Smooth muscle cell (in vitro differentiated cells): ENCODE measurements around the gene ARFIP1. TPM values are rescaled to one million over a fixed set of nuclear protein-coding genes. Genes with fewer than 3 reads are reported as not detected.

Source experiments
- DNase-seq: peaks from one replicate; lab custom pipeline; 2025; ENCODE audit not compliant: unreplicated experiment; lab: John Stamatoyannopoulos, UW
- H2AFZ ChIP-seq: fragments of 200-600 bp; sonication (generic); 2 replicates; pipeline ENCODE4 v1.6.0; 2016; ENCODE audit warnings: antibody characterized with exemption, low read depth, mild to moderate bottlenecking
- H3F3A ChIP-seq: fragments of 200-600 bp; sonication (generic); 2 replicates; pipeline ENCODE4 v1.6.0; 2017; ENCODE audit warnings: antibody characterized with exemption, low read depth
- H3K27ac ChIP-seq: fragments of 200-600 bp; sonication (generic); 2 replicates; pipeline ENCODE4 v1.5.1; 2016; ENCODE audit warnings: low read depth, mild to moderate bottlenecking
- H3K27me3 ChIP-seq: fragments of 200-600 bp; sonication (generic); 2 replicates; pipeline ENCODE4 v1.6.1; 2016; ENCODE audit warnings: low read depth, mild to moderate bottlenecking
- H3K36me3 ChIP-seq: fragments of 200-600 bp; sonication (generic); 2 replicates; pipeline ENCODE4 v1.5.1; 2016; ENCODE audit warnings: low read depth
- H3K4me1 ChIP-seq: fragments of 200-600 bp; sonication (generic); 2 replicates; pipeline ENCODE4 v1.5.1; 2016; ENCODE audit warnings: low read depth
- H3K4me2 ChIP-seq: fragments of 200-600 bp; sonication (generic); 2 replicates; pipeline ENCODE4 v1.6.0; 2016; ENCODE audit warnings: mild to moderate bottlenecking
- H3K4me3 ChIP-seq: fragments of 200-600 bp; sonication (generic); 2 replicates; pipeline ENCODE4 v1.5.1; 2016; ENCODE audit warnings: mild to moderate bottlenecking
- H3K79me2 ChIP-seq: fragments of 200-600 bp; sonication (generic); 2 replicates; pipeline ENCODE4 v1.6.0; 2016; ENCODE audit warnings: low read depth, mild to moderate bottlenecking
- H3K9ac ChIP-seq: fragments of 200-600 bp; sonication (generic); 2 replicates; pipeline ENCODE4 v1.6.0; 2016; ENCODE audit warnings: low read depth
- H3K9me3 ChIP-seq: fragments of 200-600 bp; sonication (generic); replicated peaks from 2 replicates; pipeline ENCODE4 v1.5.1; 2016; ENCODE audit warnings: low read depth
- H4K20me1 ChIP-seq: fragments of 200-600 bp; sonication (generic); 2 replicates; pipeline ENCODE4 v1.6.0; 2016; ENCODE audit warnings: low read depth
- WGBS: methylation state at CpG from one replicate; pipeline ENCODE4 v1.1.7; 2016; ENCODE audit warnings: low lambda C conversion rate; 5-methylcytosine and 5-hydroxymethylcytosine counted together
- polyA plus RNA-seq: library from polyadenylated mRNA; unstranded; fragments of >200 nt; fragmentation: Nextera tagmentation; extraction: Ambion mirVana; gene quantifications from 2 replicates; pipeline ENCODE4 v1.2.1, GENCODE V29; 2016
- total RNA-seq: library from RNA; depleted of rRNA; stranded (reverse); fragments of >200 nt; gene quantifications from 2 replicates; pipeline ENCODE4 v1.2.3, GENCODE V29; 2014
- TF ChIP-seq, protein P1 (sequence below): fragments of 200-600 bp; sonication (generic); IDR thresholded peaks from 2 replicates; pipeline ENCODE4 v1.5.1; 2017; ENCODE audit warnings: borderline replicate concordance, mild to moderate bottlenecking, antibody characterized with exemption; ENCODE audit not compliant: insufficient read depth, poor library complexity, severe bottlenecking

The ARFIP1 gene
- total and polyA plus RNA-seq, 2 experiments from 2014 or later = 21.3 to 37.7 TPM

- H3K36me3 ChIP-seq = no peaks in the 10 kb centered on the region
- WGBS = 83% methylated on average over 14 of the region's 14 CpGs
- H3K4me3 ChIP-seq = no peak overlapping the region
- no peak for DNase-seq
- H3K79me2 ChIP-seq = no peaks in the 10 kb centered on the region
- no peaks in the 10 kb centered on the region for H3K4me1 ChIP-seq
- H4K20me1 ChIP-seq = no peaks in the 10 kb centered on the region
- H3K9ac ChIP-seq = no peak overlapping the region
- H3F3A ChIP-seq = no peaks in the 10 kb centered on the region
- no peak overlapping the region for H2AFZ ChIP-seq
- TF ChIP-seq, protein P1, sequence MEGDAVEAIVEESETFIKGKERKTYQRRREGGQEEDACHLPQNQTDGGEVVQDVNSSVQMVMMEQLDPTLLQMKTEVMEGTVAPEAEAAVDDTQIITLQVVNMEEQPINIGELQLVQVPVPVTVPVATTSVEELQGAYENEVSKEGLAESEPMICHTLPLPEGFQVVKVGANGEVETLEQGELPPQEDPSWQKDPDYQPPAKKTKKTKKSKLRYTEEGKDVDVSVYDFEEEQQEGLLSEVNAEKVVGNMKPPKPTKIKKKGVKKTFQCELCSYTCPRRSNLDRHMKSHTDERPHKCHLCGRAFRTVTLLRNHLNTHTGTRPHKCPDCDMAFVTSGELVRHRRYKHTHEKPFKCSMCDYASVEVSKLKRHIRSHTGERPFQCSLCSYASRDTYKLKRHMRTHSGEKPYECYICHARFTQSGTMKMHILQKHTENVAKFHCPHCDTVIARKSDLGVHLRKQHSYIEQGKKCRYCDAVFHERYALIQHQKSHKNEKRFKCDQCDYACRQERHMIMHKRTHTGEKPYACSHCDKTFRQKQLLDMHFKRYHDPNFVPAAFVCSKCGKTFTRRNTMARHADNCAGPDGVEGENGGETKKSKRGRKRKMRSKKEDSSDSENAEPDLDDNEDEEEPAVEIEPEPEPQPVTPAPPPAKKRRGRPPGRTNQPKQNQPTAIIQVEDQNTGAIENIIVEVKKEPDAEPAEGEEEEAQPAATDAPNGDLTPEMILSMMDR = no peak
- H3K27ac ChIP-seq = no peak overlapping the region
- no peak overlapping the region for H3K4me2 ChIP-seq
- peaks cover 5% of the 10 kb centered on the region for H3K27me3 ChIP-seq
- no peaks in the 10 kb centered on the region for H3K9me3 ChIP-seq
Observed at GRCh38 chr4:152961014-152961772, 181.4 kb downstream of the ARFIP1 start.

DNA sequence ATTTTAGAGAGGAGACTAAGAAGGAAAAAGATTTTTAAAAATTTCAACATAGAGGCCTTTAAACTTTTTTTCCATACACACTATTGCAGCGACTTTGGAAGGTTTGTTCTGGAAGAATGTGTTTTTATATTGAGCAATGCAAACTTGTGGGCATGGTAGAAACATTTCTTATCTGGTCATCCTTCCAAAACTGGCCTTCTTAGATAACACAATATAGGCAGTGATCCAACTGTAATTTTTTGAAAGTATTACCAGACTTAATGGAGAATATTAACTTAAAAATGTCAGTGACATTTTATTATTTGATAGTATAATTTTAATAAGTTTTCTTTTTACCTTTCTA lies 182.0 kb downstream of the ARFIP1 start:
- Histone ChIP-seq H3K9ac (no peak overlapping the region), H3F3A (no peaks in the 10 kb centered on the region), H2AFZ (no peak overlapping the region), H3K4me1 (no peaks in the 10 kb centered on the region), H3K79me2 (no peaks in the 10 kb centered on the region), H3K4me3 (no peak overlapping the region), H3K9me3 (no peaks in the 10 kb centered on the region), H3K4me2 (no peak overlapping the region), H3K27ac (no peak overlapping the region), H3K27me3 (peaks cover 5% of the 10 kb centered on the region), H4K20me1 (no peaks in the 10 kb centered on the region), H3K36me3 (no peaks in the 10 kb centered on the region)
- DNase-seq = no peak
- TF ChIP-seq, protein P1 = no peak
- WGBS = 82% methylated on average over 1 of the region's 1 CpG

Other genes starting within 250 kb of the ARFIP1 start
- 31.6 and 51.3 TPM in 2 replicates for gene FBXW7, start 243.9 kb upstream of the ARFIP1 start, total RNA-seq
- 16.4 and 21.6 TPM in 2 replicates for gene FBXW7, start 243.9 kb upstream of the ARFIP1 start, polyA plus RNA-seq
- 3.8 and 6.0 TPM in 2 replicates for gene TMEM154, start 100.0 kb upstream of the ARFIP1 start, total RNA-seq
- gene TMEM154, start 100.0 kb upstream of the ARFIP1 start, polyA plus RNA-seq = 1.8 and 6.6 TPM in 2 replicates
- 0.54 and 0.67 TPM in 2 replicates for gene TIGD4, start 224 bp upstream of the ARFIP1 start, total RNA-seq
- 0.32 and 0.42 TPM in 2 replicates for gene TIGD4, start 224 bp upstream of the ARFIP1 start, polyA plus RNA-seq
- gene FHDC1, start 156.4 kb downstream of the ARFIP1 start, total RNA-seq = 2.0 and 3.0 TPM in 2 replicates
- 0.49 and 1.3 TPM in 2 replicates for gene FHDC1, start 156.4 kb downstream of the ARFIP1 start, polyA plus RNA-seq